ENCODE measurements around the gene LPAR2.
"Not testable (repeated sequence)": the region's sequence is repeated elsewhere in the genome, so short reads cannot be mapped to it uniquely, and the experiment has no call there.

LPAR2 gene

DNA sequence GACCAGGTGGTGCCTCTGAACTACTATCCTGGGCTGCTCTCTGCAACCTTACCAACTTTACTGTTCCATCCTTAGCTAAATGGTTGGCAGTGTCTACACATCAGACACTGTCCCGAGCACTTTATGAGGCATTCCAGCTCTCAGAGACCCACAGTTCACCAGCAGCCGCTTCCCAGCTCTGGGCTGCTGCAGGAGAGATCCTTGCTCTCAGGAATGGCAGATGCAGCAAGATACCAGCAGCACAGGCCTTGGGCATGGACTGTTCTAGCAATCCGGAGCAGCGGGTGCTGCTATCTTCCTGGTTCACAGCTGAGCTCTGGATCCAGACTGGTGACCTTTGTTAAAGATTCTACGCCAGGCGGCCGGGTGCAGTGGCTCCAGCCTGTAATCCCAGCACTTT is 3.3 kb upstream of the LPAR2 start:
- DNase-seq (ENCODE audit: low read depth, low spot score) = no peak

DNA sequence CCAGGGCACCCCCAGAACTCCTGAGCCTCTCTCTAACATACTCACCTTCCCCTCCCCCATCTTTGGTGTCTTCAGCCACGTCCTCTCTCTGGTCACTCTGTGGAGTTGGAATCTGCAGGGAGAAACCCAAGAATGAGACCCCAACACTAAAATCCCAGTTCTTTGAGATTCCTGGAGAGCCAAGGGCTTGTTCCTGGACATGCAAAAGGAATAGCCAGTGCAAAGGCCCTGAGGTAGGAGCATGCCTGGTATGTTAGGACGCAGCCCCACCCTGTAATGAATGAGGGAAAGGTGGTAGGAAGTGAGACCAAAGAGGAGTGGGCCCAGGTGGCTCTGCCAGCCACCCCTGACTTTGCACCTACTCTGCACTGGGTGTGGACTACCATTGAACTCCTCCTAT is 2.4 kb upstream of the LPAR2 start:
- no peak for DNase-seq (ENCODE audit: low read depth, low spot score)

DNA sequence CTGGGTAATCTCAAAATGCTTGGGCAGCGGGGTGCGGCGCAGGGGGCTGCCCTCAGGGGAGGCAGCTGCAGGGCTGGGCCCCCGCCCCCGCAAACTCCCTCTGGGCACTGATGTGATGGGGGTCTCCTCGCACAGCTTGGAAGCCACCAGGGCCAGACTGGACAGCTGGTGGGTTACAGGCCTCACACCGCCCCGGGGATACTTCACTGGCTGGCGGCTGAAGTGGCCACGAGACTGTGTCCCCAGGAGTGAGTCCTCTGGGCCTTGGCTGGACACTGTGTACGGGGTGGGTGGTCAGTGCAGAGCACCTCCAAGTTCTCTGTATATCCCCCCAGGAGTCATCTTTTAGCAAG is 2.0 kb upstream of the LPAR2 start:
- no peak for DNase-seq (ENCODE audit: low read depth, low spot score)

DNA sequence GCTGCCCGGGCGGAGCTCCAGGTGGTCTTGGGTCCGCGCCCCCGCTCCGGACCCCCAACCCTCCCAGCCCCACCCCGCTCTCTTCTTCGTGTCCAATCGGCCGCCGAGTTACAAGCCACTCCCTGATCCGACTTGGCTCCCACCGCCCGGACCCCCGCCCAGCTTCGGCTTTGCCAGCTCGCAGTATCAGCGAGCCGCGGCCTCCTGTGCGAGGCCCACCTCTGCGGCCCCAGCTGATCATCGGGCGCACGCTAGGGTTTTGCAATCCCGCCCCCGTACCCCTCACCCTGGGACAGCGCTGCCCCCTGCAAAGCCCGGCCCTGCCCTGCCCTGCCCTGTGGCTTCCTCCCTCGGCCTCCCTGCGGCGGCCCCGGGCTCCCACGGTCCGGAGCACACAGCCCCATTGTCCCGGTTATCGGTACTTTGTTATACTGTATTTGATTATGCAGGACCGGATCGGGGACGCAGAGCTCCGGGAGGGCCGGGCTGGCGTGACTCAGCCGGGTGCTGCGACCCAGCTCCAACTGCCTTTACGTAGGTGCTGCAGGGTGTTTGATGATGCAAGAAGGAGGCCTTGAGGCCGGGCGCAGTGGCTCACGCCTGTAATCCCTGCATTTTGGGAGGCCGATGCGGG is 598 bp upstream of the LPAR2 start:
- no peak for DNase-seq (ENCODE audit: low read depth, low spot score)

DNA sequence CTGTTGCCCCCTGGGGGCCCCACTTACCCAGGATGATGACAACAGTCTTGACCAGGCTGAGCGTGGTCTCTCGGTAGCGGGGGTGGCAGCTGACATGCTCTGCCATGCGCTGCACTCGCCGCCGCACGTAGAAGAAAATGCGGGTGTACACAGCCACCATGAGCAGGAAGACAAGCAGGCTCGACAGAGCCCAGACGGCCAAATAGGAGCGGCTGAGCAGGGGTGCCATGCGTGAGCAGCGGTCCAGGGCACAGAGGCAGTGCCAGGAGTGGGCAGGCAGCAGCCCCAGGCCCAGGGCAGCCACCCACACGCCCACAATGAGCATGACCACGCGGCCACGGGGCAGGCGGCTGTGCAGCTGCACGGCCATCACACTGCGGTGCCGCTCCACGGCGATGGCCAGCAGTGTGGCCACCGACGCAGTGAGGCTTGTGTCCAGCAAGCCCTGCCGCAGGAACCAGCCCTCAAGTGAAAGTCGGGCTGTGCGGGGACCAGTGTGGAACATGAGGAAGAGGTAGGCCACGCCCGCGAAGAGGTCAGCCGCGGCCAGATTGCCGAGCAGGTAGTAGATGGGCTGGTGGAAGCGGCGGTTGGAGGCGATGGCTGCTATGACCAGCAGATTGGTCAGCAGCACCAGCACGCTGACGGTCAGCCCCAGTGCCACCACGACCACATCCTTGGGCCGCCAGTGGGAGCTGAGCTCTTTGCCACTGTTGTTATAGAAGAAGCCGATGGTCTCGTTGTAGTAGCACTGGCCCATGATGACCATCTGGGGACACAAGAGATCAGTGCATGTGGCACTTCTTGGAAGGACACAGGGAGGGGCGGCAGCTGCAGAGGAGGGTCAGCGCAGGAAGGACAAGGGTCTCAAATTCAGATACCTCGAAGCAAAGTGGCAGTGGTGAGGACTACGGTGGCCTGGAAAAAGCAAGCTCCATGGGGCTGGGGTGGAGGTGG is 1.2 kb downstream of the LPAR2 start:
- no peak for DNase-seq (ENCODE audit: low read depth, low spot score)

DNA sequence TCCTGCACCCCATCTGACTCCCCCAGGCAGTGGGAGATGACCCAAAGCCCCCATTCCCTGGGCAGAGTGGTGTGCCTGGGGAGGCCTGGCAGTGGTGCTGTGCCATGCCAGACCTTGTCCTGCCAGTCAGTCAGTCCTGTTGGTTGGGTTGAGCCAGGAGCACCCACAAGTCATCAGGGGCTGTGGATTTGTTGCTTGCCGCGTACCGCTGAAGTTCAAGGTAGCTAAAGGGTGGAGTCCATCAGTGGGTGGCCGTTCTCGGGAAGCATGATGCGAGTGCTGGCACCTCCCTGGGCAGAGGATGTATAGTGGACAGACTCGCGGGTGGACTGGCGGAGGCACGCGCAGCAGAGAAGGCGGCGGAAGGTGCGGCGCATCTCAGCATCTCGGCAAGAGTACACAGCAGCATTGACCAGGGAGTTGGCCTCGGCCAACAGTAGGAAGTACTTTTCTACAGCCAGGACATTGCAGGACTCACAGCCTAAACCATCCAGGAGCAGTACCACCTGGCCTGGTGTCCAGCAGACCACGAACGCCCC is 3.9 kb downstream of the LPAR2 start:
- no peak for DNase-seq (ENCODE audit: low read depth, low spot score)

DNA sequence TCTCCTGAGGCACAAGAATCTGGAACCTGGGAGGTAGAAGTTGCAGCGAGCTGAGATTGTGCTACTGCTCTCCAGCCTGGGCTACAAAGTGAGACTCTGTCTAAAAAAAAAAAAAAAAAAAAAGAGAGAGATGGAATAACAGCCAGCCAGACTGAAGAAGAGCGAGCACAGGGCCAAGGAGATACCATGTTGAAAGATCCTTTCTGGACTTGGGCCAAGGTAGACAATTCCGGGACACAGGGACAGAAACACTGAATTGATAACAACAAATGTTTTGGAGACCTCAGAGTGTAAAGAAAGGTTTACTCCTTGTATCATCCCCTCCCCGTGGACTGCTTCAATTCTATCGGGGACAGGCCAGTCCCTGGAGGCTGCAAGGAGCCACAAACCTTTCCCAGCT is 4.6 kb downstream of the LPAR2 start:
- DNase-seq (ENCODE audit: low read depth, low spot score) = no peak

DNA sequence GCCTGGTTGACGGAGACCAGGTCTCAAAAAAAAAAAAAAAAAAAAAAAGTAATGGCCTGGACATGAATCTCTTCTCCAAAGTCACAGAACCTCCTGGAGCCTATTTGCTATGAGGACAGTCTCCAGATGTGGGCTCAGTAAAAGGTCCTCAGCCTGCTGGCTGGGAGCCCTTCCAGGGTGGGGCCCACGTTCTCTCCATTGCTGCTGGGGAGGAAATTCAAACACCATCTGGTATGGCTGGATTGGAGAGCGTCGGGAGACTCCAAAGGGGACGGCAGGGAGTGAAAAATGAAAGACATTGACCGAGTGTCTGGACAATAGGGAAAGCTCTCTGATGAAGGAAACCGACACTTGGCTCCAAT is 8.2 kb downstream of the LPAR2 start:
- no peak for DNase-seq (ENCODE audit: low read depth, low spot score)

DNA sequence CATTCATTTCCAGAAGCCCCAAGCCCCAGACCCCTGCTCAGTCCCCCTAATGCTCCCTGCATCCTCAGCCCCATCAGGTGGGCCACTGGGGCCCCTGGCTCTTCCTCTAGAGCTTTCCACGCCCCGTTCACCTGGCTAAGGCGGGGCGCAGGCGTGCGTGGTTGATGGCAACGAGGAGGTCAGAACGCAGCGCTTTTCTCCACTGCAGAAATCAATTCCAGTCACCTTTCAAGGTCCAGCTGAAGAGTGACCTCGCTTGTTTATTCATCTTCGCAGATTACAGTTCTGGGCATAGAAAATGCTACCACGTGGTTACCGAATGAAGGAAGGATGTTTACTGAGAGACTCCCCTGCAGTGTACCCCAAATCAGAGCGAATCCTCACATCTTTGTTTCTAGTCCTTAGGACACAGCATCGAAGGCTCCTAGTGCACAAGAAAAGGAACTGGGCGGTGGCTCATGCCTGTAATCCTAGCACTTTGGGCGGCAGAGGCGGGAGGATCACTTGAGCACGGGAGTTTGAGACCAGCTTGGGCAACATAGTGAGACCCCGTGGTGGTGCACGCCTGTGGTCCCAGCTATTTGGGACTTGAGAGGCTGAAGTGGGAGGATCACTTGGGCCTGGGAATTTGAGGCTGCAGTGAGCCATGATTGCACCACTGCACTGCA is 8.7 kb downstream of the LPAR2 start:
- DNase-seq (ENCODE audit: low read depth, low spot score) = no peak

DNA sequence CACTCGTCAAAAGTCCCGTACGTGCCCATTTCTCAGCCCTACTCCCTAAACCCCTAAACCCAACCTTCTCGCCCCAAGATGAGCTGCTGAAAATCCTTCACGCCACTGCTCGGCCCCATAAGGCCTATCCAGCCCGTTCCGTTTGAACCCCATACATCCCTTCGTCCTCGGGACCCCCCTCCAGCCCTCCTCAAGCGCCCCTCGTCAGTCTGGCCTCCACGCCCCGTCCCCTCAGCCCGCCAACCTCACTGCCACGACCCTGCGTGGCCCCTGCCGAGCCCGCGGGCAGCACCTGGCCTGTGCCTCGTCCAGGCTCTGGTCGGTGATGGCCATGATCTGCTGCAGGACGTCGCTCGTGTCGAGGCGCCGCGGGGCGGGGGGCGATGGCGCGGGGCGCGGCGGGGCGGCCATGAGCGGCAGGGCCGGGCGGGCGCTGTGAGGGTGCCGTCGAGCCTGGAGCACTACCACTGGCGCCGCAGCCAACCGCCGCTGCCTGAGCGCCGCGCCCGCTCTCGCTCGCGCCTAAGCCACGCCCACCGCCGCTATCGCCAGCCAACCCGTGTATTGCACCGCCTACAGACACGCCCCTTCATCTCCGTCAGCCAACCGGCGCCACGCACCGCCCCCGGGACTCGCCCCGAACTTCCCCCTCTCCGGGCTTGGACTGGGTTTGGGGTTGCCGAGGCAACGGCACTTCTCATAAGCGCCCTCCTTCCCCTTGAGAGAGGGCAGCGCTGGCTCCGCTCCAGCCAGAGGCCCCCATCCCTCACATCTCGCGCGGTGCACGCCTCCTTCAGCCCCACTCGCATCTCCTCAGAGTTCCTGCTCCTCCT is 9.6 kb downstream of the LPAR2 start, which contains the start of gene PBX4:
Gene PBX4, minus strand, starts transcription at position 469 of the 833 bp plus-strand sequence. Its CDS starts 58 bp downstream, at position 411.
- peak; percentile 86 for DNase-seq (ENCODE audit: low read depth, low spot score)

DNA sequence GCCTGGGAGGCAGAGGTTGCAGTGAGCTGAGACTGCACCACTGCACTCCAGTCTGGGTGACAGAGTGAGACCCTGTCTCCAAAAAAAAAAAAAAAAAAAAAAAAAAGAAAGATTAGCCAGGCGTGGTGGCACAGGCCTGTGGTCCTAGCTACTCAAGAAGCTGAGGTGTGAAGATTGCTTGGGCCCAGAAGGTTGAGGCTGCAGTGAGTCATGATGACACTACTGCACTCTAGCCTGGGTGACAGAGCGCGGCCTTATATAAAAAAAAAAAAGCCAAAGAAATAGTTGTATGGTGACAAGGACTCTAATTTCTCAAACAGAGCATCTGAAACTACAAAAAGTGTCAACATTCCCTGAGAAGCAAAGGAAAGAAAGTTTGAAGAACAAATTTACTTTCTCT is 12.9 kb downstream of the LPAR2 start:
- DNase-seq (ENCODE audit: low read depth, low spot score) = no peak

DNA sequence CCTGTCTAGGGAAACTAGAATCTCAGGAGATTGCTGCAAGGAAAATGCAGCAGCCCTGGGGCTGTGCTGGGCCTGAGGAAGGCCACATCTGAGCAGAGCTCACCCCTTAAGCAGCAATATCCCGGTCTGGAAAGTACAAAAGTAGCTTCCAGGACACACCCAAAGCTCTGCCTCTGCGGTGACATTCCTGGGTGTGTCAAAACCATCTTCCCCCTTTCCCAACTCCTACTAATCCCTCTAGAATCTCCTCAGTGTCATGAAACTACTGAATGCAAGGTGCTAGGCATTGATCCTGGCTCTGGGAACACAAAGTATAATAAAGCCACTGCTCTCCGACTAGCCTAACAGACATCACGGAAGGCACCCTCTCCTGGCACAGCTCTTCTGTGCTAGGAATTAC is 14.5 kb downstream of the LPAR2 start:
- no peak for DNase-seq (ENCODE audit: low read depth, low spot score)

DNA sequence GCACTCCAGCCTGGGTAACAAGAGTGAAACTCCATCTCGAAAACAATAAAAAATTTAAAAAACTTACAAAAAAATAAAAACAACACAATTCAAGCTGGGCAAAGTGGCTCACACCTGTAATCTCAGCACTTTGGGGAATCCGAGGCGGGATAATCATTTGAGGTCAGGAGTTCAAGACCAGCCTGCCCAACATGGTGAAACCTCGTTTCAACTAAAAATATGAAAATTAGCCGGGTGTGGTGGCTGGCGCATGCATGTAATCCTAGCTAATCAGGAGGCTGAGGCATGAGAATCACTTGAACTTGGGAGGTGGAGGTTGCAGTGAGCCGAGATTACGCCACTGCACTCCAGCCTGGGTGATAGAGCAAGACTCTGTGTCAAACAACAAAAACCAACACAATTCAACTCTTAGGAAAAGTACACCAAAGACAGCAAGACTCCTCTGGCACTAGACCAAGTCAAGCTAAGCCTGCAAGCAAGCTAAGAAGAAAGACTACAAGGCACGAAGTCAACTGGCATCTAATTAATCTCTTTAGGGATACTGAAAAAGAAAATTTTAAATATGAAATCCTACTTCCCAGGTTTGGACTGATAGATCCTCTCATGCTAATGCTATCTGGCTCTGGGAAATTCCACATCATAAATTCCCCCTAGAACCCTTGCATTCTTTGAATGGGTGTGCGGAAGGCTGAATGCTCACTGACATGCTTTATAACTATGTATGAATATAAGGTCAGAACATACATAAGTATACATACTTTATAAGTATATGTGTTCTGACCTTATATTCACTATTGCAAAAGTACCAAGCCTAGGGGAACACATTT is 17.4 kb downstream of the LPAR2 start:
- no peak for DNase-seq (ENCODE audit: low read depth, low spot score)

DNA sequence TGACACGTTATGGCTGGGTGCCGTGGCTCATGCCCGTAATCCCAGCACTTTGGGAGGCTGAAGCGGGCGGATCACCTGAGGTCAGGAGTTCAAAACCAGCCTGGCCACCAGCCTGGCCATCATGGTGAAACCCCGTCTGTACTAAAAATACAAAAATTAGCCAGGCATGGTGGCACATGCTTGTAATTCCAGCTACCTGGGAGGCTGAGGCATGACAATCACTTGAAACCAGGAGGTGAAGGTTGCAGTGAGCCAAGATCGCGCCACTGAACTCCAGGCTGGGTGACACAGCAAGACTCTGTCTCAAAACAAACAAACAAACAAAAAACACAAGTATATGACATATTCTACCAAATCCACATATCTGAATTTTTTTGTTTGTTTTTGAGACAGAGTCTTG is 21.3 kb downstream of the LPAR2 start:
- not testable (repeated sequence) for DNase-seq (ENCODE audit: low read depth, low spot score)

DNA sequence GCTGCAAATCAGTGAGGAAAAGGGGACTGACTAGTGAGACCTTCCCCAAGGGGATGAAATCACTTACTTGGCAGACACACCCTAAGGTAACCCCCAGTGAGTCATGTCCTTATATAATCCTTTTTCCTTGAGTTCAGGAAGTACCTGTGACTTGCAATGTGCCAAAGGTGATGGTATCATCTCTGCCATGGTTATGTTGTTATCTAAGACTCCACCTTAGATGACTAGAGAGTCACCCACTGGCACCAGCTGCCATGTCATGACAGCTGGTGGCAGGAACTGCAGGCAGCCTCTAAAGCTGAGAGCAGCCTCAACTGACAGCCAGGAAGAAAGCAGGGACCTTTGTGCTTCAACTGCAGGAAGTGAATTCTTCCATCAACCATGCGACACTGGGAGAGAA is 22.0 kb downstream of the LPAR2 start:
- DNase-seq (ENCODE audit: low read depth, low spot score) = no peak

DNA sequence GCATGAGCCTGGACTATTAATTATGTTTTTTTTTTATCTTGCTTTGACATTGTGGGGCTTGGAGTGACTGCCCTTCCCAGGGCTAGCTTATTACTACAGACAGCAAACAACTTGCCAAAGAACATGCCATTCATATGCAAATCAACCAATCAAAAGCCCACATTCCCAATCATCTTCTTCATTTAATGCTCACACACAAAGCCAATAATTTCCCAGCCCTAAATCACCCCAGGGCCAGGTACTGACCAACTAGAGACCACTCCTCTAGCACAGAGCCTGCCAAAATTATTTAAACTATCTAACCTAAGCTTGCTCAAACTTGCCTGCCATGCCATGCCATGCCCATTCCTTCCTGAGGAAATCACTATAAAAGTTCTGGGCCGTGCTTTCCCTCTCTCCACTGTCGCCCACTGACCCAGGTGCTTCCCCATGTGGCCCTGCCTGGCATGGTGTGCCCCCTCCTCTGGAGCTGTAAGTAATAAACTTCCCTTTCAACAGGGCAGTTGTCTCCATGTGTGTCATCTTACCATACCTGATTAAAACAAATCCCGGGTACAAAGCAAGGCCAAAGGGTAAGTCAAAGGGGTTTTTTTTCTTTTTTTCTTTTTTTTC is 25.2 kb downstream of the LPAR2 start:
- DNase-seq (ENCODE audit: low read depth, low spot score) = no peak

DNA sequence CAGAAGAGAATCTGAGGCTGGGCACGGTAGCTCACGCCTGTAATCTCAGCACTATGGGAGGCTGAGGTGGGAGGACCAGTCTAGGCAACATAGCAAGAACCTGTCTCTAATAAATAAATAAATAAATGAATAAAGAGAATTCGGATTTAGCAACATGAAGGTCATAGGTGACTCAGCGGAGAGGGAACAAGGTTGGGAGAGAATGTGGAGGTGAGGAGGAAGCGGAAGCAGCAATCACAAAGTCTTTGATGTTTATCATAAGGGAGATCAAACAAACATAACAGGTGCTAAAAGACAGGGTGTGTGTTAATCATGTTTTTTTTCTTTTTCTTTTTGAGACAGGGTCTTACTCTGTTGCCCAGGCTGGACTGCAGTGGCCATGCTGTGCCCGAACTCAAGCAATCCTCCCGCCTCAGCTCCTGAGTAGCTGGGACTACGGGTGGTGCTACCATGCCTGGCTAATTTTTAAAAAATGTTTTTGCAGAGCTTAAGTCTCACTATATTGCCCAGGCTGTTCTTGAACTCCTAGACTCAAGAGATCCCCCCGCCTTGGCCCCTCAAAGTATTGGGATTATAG is 25.8 kb downstream of the LPAR2 start:
- no peak for DNase-seq (ENCODE audit: low read depth, low spot score)

DNA sequence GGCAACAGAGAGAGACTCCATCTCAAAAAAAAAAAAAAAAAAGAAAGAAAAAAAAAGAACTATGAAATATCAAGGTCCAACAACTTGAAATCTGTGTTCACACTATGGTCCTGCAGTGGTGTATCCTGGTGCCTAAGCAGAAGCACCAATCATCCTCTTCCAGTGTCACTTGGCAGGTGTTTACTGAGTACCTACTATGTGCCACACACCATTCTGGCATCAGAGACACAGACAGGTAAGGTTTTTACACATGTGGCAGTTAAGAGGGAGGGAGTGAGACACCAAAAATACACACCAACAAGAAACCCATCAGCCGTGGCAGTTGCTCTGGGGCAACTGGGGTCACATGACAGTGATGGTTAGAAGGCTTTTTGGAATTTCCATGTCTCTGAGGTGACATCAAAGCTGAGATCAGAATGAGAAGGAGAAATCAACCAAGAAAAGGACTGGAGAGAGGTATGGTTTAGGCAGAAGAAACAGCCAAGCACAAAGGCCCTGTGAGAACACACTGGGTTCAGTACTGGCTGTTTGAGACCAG is 27.2 kb downstream of the LPAR2 start:
- no peak for DNase-seq (ENCODE audit: low read depth, low spot score)

DNA sequence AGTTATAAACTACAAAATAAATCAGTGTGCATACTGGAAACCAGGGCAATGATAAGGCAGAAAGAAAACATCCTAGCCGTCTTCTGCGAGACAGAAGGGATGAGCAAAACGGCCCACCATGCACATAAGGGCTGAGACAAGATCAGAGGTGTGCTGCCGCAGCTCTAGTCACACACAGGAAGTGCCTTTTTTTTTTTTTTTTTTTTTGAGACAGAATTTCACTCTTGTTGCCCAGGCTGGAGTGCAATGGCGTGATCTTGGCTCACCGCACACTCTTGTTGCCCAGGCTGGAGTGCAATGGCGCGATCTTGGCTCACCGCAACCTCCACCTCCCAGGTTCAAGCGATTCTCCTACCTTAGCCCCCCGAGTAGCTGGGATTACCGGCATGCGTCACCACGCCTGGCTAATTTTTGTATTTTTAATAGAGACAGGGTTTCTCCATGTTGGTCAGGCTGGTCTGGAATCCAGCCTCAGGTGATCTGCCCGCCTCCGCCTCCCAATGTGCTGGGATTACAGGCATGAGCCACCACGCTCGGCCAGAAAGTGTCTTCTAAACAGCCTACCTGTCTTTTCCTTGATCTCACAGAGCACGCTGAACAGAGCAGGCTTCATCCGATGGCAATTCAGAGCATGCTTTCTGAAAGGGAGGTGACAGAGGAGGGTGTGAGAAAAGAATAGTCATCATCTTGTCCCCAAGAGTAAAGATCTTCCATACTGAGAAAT is 29.1 kb downstream of the LPAR2 start:
- DNase-seq (ENCODE audit: low read depth, low spot score) = not testable (repeated sequence)
